Effector memory CD4-positive, alpha-beta T cell (primary cell): Measurements from ENCODE around the gene STK25.

Experiments
- DNase-seq, 3 donors: peaks; one replicate each; pipeline ENCODE4 v3.0.0-alpha.2; 2020
- H3K27ac ChIP-seq: 2 replicates; pipeline ENCODE4 v1.7.0; 2013; ENCODE audit warnings: mild to moderate bottlenecking, low read length, moderate library complexity; ENCODE audit not compliant: insufficient read depth, poor library complexity, severe bottlenecking
- H3K27me3 ChIP-seq: replicated peaks from 2 replicates; pipeline ENCODE4 v1.7.0; 2013; ENCODE audit warnings: mild to moderate bottlenecking, low read length; ENCODE audit not compliant: insufficient read depth, control insufficient read depth, poor library complexity, severe bottlenecking
- H3K36me3 ChIP-seq: 2 replicates; pipeline ENCODE4 v1.7.0; 2013; ENCODE audit warnings: mild to moderate bottlenecking, low read length, moderate library complexity; ENCODE audit not compliant: control insufficient read depth, insufficient read depth
- H3K4me1 ChIP-seq: 2 replicates; pipeline ENCODE4 v1.7.0; 2013; ENCODE audit warnings: low read length, mild to moderate bottlenecking; ENCODE audit not compliant: control insufficient read depth, insufficient read depth, poor library complexity, severe bottlenecking
- H3K4me3 ChIP-seq: 2 replicates; pipeline ENCODE4 v1.7.0; 2013; ENCODE audit warnings: low read length, low read depth, mild to moderate bottlenecking; ENCODE audit not compliant: insufficient read depth, poor library complexity, severe bottlenecking
- H3K9me3 ChIP-seq: 2 replicates; pipeline ENCODE4 v1.7.0; 2013; ENCODE audit warnings: mild to moderate bottlenecking, low read length, moderate library complexity; ENCODE audit not compliant: control insufficient read depth

STK25 gene

DNA sequence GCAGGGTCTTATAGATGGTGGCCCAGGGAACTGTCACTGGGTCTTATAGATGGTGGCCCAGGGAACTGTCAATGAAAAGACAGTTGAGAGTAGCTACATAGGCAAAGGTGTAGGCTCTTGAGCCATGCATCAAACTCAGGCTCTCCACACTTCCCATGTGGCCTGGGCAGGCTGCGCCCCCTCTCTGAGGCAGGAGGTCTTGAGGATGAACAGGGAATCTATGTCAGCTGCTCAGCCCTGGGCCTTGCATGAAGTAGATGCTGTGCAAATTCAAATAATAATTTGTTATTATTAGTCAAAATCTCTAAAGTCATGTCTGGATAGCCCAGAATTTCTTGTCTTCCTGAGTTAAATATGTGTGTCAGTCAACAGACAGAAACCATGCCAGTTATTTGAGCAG lies 26.7 kb downstream of the STK25 start:
- H3K27ac ChIP-seq: no peak overlapping the region
- DNase-seq: no peak

DNA sequence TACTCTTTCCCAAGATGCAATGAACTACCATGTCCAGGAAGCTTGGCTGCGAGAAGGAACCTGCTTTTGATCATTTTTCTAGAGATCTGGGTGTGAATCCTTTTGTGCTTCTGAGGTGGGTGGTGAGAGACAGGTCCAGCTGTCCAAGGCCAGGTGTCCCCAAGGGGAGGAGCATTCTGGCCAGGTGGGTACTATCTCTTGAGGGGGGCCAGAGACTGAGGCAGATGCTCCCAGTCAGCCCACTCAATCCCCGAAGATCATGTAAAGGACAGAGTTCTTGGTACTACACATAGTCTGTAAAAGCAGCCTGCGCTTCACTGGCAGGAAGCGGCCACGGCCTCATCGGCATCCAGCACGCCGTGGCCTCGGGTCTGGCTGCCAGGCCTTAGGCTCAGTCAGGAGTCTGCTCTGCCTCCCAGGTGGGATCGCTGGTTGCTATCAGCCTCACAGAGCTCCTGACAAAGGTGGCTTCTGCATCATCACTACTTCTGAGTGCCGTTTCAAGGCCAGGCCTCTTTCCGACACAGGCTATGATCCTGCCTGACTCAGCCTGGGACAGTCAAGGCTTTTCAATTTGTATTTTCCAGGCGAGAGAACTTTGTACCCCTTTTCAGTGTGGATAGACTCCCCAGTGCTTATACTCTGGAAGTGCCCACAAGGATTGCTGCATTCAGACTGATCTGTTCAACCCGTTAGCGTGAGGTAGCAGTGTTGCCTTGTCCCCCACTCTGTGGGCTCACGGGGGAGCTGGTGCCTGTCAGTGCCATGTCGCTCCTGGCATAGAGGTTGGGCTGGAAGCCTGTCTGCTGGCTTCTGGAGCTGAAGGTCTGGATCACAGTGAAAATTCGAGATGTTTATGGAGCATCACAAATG lies 29.1 kb downstream of the STK25 start:
- no peak for DNase-seq
- no peaks in the 10 kb centered on the region for H3K36me3 ChIP-seq
- H3K27ac ChIP-seq: no peak overlapping the region

More for the DNA sequence above, 26.7 kb downstream of the STK25 start:
- H3K4me3 ChIP-seq: no peak overlapping the region
- H3K4me1 ChIP-seq: no peaks in the 10 kb centered on the region
- no peaks in the 10 kb centered on the region for H3K9me3 ChIP-seq
- H3K27me3 ChIP-seq: no peaks in the 10 kb centered on the region
- H3K36me3 ChIP-seq: no peaks in the 10 kb centered on the region

DNA sequence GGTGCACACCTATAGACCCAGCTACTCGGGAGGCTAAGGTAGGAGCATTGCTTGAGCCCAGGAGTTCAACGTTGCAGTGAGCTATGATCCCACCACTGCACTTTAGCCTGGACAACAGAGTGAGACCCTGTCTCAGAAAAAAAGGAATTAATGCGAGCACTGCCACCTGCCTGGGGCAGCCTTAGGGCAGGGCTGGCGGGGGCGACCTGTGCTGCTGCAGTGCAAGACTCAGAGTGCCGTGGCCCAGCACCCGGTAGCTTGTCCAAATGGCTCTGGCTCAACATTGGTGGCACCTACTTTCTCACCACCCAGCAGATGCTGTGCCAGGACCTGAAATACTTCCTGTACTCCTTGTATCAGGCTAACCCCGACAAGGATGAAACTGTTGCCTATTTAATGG lies 30.2 kb downstream of the STK25 start:
- Histone ChIP-seq H3K27me3 (no peaks in the 10 kb centered on the region), H3K4me3 (no peak overlapping the region), H3K9me3 (no peaks in the 10 kb centered on the region), H3K4me1 (no peaks in the 10 kb centered on the region), H3K36me3 (no peaks in the 10 kb centered on the region), H3K27ac (no peak overlapping the region)
- DNase-seq: no peak

More for the DNA sequence above, 29.1 kb downstream of the STK25 start:
- Histone ChIP-seq H3K27me3 (no peaks in the 10 kb centered on the region), H3K9me3 (no peaks in the 10 kb centered on the region), H3K4me3 (no peak overlapping the region), H3K4me1 (no peaks in the 10 kb centered on the region)

DNA sequence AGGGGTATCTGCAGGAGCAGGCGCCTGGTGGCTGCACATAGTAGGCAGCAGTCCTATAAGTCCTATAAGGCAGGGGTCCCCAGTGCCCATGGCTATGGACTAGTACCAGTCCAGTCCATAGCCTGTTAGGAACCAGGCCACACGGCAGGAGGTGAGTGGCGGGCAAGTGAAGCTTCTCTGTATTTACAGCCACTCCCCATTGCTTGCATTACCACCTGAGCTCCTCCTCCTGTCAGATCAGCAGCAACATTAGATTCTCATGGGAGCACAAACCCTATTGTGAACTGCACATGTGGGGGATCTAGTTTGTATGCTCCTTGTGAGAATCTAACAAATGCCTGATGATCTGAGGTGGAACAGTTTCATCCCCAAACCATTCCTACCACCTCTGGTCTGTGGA lies 33.1 kb downstream of the STK25 start:
- DNase-seq: no peak
- H3K4me3 ChIP-seq: no peak overlapping the region
- no peaks in the 10 kb centered on the region for H3K27me3 ChIP-seq
- no peaks in the 10 kb centered on the region for H3K9me3 ChIP-seq
- H3K36me3 ChIP-seq: no peaks in the 10 kb centered on the region
- no peaks in the 10 kb centered on the region for H3K4me1 ChIP-seq
- H3K27ac ChIP-seq: no peak overlapping the region

DNA sequence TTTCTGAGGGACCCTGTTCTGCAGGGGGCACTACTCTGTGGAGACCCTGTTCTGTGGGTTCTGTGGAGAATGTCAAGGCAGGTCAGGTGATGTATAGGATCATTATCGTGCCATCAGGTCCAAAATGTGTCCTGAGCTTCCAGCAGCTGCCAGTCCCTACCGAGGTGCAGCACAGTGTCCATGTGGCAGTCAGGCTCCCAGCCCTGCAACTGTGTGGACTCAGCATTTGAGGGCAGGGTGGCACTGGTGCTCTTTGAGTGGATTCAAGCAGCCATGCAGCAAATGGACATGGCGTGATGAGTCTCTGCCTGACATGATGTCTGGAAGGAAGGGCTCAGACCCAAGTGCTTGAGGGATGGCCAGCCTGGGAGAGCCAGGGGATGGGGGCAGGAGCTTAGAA lies 35.0 kb downstream of the STK25 start:
- no peaks in the 10 kb centered on the region for H3K36me3 ChIP-seq
- DNase-seq: no peak
- no peaks in the 10 kb centered on the region for H3K9me3 ChIP-seq
- no peak overlapping the region for H3K4me3 ChIP-seq
- peaks cover 3% of the 10 kb centered on the region for H3K4me1 ChIP-seq
- H3K27me3 ChIP-seq: no peaks in the 10 kb centered on the region
- no peak overlapping the region for H3K27ac ChIP-seq

DNA sequence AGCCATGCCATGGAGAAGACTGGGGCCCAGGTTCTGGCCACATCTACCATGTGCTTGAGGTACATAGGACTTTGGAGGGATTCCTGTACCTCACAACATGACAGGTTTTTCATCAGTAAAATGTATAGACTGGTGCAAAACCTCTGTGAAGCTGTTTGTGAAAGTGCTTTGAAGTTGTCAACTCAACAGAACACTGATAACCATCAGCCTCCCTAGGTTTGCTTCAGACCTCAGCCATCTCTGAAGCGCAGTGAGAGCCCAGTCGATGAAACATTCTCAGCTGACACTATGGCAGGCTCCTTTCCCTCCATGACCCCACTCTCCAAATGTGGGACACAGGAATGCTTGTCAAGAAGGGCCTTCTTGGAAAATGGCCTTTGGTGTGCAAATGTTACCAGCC lies 38.6 kb downstream of the STK25 start:
- no peak for DNase-seq
- Histone ChIP-seq H3K4me1 (peaks cover 3% of the 10 kb centered on the region), H3K36me3 (no peaks in the 10 kb centered on the region), H3K4me3 (no peak overlapping the region), H3K27me3 (no peaks in the 10 kb centered on the region), H3K9me3 (no peaks in the 10 kb centered on the region), H3K27ac (no peak overlapping the region)

DNA sequence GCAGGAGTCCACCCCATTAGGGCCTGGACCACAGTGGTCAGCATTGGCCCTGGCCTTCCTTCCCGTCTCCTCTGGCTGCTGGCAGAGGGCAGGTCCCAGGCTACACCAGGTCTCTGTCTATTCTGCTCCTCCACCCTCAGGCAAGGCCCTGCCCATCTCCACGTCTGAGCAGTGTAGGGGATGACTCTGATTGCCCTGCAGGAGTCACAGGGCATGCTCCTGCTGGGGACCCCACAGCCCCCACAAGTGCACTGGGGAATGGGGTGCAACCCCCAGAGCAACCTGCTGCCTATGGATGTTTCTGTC lies 40.0 kb downstream of the STK25 start:
- DNase-seq: no peak
- Histone ChIP-seq H3K36me3 (no peaks in the 10 kb centered on the region), H3K4me1 (peaks cover 3% of the 10 kb centered on the region), H3K27ac (no peak overlapping the region), H3K4me3 (no peak overlapping the region), H3K9me3 (no peaks in the 10 kb centered on the region), H3K27me3 (no peaks in the 10 kb centered on the region)

DNA sequence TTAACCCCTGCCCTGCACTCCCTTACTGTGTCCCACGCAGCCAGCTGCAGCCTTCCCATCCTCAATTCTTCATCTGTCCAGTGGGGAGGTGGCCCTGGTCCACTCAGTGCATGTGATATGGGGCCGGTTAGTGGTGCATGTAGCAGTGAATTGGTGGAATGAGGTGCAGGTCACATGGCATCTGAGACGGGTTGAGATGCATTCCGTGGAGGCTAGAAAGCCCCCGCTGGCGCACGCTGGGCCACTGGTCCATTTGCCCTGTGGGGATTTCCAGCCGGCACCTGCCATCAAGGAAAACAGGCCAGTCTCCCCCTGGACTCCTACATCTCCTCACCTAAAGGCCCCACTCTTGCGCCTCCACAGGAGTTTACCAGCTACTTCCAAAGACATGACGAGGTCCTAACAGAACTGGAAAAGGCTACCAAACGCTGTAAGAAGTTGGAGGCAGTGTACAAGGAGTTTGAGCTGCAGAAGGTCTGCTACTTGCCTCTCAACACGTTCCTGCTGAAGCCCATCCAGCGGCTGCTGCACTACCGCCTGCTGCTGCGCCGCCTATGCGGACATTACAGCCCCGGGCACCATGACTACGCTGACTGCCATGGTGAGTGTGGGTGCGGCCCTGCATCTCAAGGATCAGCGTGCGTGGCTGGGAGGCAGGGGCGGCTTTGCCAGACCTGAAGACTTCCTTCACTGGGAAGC lies 40.5 kb downstream of the STK25 start:
- no peak overlapping the region for H3K27ac ChIP-seq
- no peaks in the 10 kb centered on the region for H3K9me3 ChIP-seq
- peaks cover 3% of the 10 kb centered on the region for H3K4me1 ChIP-seq
- H3K36me3 ChIP-seq: no peaks in the 10 kb centered on the region
- H3K4me3 ChIP-seq: no peak overlapping the region
- H3K27me3 ChIP-seq: no peaks in the 10 kb centered on the region
- no peak for DNase-seq

DNA sequence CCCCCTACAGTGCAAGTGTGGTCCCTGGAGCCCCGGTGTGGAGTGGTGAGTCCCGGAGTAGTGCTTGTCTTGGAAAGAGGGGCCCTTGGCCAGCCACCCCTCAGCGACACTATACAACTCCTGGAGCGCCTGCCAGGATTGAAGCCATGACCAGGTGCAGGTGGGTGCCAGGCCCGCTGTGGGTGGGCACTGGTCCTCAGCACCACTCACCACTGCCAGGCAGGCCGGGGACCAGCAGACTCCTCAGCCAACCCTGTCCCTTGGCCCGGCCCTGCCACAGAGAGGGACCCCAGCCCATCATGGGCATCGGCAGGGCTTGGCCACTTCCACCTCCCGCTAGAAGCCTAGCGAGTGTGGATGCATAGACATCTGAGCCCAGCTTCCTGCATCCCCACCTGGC lies 42.2 kb downstream of the STK25 start:
- no peaks in the 10 kb centered on the region for H3K27me3 ChIP-seq
- H3K4me1 ChIP-seq: peaks cover 3% of the 10 kb centered on the region
- no peaks in the 10 kb centered on the region for H3K9me3 ChIP-seq
- H3K4me3 ChIP-seq: no peak overlapping the region
- H3K27ac ChIP-seq: no peak overlapping the region
- H3K36me3 ChIP-seq: no peaks in the 10 kb centered on the region
- DNase-seq: no peak

DNA sequence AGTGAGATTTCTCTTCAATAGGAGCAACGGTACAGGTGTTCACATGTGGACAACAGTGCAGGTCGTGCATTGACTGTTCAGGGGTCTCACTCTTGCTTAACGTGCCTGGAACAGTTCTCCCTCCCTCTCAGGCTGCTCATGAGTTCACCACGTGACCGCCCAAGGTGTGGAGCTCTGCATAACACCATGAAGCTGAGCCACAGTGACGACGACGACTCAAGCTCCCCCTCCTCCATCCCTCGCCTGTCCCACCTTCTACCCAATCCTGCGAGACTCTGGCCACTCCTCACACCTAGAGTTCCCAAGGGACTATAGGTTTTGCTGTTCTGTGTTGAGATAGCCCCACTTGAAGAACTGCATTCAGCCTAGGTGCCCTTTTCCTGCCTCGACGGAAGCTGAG lies 42.8 kb downstream of the STK25 start:
- no peaks in the 10 kb centered on the region for H3K9me3 ChIP-seq
- DNase-seq: no peak
- peaks cover 3% of the 10 kb centered on the region for H3K4me1 ChIP-seq
- H3K36me3 ChIP-seq: no peaks in the 10 kb centered on the region
- no peak overlapping the region for H3K27ac ChIP-seq
- no peaks in the 10 kb centered on the region for H3K27me3 ChIP-seq
- H3K4me3 ChIP-seq: no peak overlapping the region
